A673 (cell line): ENCODE measurements around the gene ADAMTS5.

Source experiments
- CTCF ChIP-seq: fragments of 300-800, 200-600 bp; sonication (generic); conservative IDR thresholded peaks from 2 replicates; pipeline ENCODE4 v1.5.1; 2017; ENCODE audit warnings: low read depth, mild to moderate bottlenecking, antibody characterized with exemption, low read length, moderate library complexity, mixed read lengths
- EZH2 ChIP-seq: fragments of 200-600 bp; sonication (generic); IDR thresholded peaks from 2 replicates; pipeline ENCODE4 v1.6.1; 2017; ENCODE audit warnings: borderline replicate concordance, low read depth, mild to moderate bottlenecking, mixed read lengths, antibody characterized with exemption, low read length; ENCODE audit not compliant: poor library complexity, severe bottlenecking

- TF ChIP-seq CTCF (no peak), EZH2 (no peak)
Measured at GRCh38 chr21:26956216-26956615, 10.7 kb downstream of the ADAMTS5 start.
